Measurements from ENCODE around the gene GPC4. TPM values are rescaled to one million over a fixed set of nuclear protein-coding genes. Genes with fewer than 3 reads are reported as not detected.
"Not testable (repeated sequence)": the region's sequence is repeated elsewhere in the genome, so short reads cannot be mapped to it uniquely, and the experiment has no call there.

GPC4 gene
- total RNA-seq, 2 donors from 2014 or later: not detected

DNA sequence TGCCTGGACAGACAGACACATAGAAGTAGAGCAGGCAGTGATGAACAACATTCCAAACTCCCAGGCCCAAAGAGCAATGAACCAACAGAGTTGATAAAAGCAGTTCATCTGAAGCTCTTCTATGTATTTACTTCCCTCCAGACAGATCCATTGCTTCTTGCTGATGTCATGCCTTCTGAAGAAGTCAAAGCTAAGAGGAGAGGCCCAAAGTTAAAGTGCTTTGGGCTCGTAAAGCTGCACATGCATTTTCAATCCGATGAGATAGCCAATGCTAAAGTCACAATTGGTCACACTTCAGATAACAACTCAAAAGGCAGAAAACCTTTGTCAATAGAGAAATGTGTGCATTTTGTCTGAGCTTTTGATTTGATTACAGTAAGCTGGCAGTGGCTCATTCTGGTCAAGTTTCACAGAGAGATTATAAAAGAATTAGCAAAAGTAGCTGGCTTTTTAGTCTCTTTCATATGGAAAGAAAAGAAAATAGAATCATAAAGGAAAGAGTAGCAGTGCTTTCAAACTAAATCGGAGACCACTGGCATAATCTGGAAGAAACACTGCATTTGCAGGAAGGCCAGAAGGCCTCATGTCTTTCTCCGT is 82.0 kb downstream of the GPC4 start:
- ATAC-seq: no peak
- Mint-ChIP-seq H3K4me1 (ENCODE audit: low read depth in 2 of 2) (no peaks in the 10 kb centered on the region), H3K4me3 (no peak overlapping the region), H3K36me3 (no peaks in the 10 kb centered on the region), H3K9me3 (no peaks in the 10 kb centered on the region), H3K27ac (no peak overlapping the region), H3K27me3 (peaks cover 0 to 13% of the 10 kb centered on the region in 2 donors)
- DNase-seq (ENCODE audit: low spot score): no peak

DNA sequence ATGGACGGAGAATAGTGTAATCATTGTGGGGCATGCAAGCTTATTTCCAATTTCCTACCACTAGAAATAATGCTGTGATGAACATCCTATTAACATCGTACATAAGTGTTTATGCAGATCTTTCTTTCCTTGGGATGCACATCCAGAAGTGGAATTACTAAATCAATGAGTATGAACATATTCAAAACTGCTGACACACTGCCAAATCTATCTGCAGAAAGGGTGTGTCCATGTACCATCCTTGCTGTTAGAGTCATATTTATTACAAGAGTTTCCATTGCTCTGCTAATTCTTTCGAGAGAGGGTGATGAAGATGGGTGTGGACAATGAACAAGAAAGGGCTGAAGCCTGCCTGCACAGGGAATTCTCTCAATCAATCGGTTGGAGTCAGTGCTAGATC is 82.6 kb downstream of the GPC4 start:
- Mint-ChIP-seq H3K4me1 (ENCODE audit: low read depth in 2 of 2) (no peaks in the 10 kb centered on the region), H3K4me3 (no peak overlapping the region), H3K27ac (no peak overlapping the region), H3K36me3 (no peaks in the 10 kb centered on the region), H3K27me3 (peaks cover 0 to 13% of the 10 kb centered on the region in 2 donors), H3K9me3 (no peaks in the 10 kb centered on the region)
- ATAC-seq (no peak), DNase-seq (ENCODE audit: low spot score) (no peak)

DNA sequence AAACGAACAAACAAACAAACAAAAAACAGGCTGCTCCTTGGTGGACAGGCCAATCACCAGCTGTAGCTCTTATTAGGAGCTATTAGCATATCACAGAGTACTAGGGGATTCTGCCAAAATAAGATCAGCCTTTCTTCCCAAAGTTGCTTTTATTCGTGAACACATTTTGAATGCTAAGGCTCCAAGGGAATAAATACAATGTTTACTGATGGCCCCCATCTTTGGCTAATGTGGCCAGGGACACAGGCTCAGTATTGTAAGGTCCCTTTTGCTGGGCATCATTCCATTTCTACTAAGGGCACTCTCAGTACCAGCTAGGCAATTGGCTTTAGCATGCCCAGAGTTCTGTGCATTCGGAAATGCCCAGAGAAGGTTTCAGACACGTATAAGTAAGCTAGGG is 84.3 kb downstream of the GPC4 start:
- DNase-seq (ENCODE audit: low spot score) (no peak), ATAC-seq (no peak)
- H3K27ac Mint-ChIP-seq: no peak overlapping the region
- H3K27me3 Mint-ChIP-seq: peaks cover 0 to 13% of the 10 kb centered on the region in 2 donors
- H3K36me3 Mint-ChIP-seq: no peaks in the 10 kb centered on the region
- no peaks in the 10 kb centered on the region for H3K9me3 Mint-ChIP-seq
- no peak overlapping the region for H3K4me3 Mint-ChIP-seq
- no peaks in the 10 kb centered on the region for H3K4me1 Mint-ChIP-seq (ENCODE audit: low read depth in 2 of 2)

DNA sequence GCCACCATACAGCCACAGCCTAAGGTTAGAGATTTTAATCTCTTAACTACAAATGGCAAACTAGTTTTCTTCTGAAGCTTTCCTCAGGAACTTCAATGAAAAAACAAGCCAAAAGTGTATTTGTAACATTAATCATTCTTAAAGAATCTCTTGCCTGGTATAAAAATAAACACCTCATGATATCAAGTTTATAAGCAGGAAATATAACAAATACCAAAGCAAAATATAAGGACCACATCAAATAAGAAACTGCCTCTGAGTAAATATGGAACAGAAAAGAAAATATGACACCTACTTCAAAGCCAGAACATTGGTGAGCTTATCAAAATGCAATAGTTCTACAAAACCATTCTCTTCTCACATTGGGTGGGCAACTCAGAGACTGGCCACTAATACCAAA is 89.9 kb downstream of the GPC4 start:
- no peaks in the 10 kb centered on the region for H3K36me3 Mint-ChIP-seq

DNA sequence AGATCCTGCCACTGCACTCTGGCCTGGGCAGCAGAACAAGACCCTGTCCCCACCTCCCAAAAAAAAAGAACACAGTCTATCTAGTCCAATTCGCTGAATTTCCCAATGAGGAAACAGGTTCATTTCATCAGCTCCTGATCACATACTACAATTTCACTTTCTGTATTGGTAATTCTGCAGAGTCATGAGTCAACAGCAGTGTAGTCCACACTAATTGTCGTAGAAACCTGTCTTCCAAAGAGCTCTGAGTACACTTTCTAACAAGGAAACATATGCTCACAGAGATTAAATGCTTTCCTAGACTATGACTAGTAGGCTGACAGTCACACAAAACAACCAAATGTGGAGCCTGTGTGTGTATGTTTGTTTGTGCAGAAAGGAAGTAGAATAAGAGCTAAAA is 91.9 kb downstream of the GPC4 start:
- Mint-ChIP-seq H3K27me3 (peaks cover 0 to 10% of the 10 kb centered on the region in 2 donors), H3K27ac (peak overlapping the region in 1 of 2 donors; percentile 32), H3K36me3 (no peaks in the 10 kb centered on the region), H3K4me3 (no peak overlapping the region), H3K4me1 (ENCODE audit: low read depth in 2 of 2) (peaks cover 0 to 3% of the 10 kb centered on the region in 2 donors), H3K9me3 (no peaks in the 10 kb centered on the region)
- ATAC-seq (peak; percentile 38 to 66), DNase-seq (ENCODE audit: low spot score) (no peak)

More for the DNA sequence above, 89.9 kb downstream of the GPC4 start:
- ATAC-seq (no peak), DNase-seq (ENCODE audit: low spot score) (no peak)
- H3K27me3 Mint-ChIP-seq: peaks cover 0 to 11% of the 10 kb centered on the region in 2 donors
- H3K4me1 Mint-ChIP-seq (ENCODE audit: low read depth in 2 of 2): peaks cover 0 to 3% of the 10 kb centered on the region in 2 donors
- H3K4me3 Mint-ChIP-seq: no peak overlapping the region
- no peaks in the 10 kb centered on the region for H3K9me3 Mint-ChIP-seq
- no peak overlapping the region for H3K27ac Mint-ChIP-seq

DNA sequence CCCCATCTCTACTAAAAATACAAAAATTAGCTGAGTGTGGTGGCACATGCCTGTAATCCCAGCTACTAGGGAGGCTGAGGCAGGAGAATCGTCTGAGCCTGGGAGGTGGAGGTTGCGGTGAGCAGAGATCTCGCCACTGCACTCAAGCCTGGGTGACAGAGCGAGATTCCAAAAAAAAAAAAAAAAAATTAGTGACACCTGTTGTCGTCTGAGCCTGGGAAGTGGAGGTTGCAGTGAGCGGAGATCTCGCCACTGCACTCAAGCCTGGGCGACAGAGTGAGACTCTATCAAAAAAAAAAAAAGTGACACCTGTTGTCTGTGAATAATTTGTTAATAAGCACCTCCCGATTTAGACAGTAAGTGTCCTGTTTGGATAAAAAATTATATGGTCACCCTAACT is 93.0 kb downstream of the GPC4 start:
- not testable (repeated sequence) for H3K4me3 Mint-ChIP-seq; H3K36me3 Mint-ChIP-seq; DNase-seq (ENCODE audit: low spot score); H3K27ac Mint-ChIP-seq; ATAC-seq; H3K9me3 Mint-ChIP-seq; H3K4me1 Mint-ChIP-seq (ENCODE audit: low read depth in 2 of 2)
- H3K27me3 Mint-ChIP-seq: peaks cover 0 to 16% of the 10 kb centered on the region in 2 donors

DNA sequence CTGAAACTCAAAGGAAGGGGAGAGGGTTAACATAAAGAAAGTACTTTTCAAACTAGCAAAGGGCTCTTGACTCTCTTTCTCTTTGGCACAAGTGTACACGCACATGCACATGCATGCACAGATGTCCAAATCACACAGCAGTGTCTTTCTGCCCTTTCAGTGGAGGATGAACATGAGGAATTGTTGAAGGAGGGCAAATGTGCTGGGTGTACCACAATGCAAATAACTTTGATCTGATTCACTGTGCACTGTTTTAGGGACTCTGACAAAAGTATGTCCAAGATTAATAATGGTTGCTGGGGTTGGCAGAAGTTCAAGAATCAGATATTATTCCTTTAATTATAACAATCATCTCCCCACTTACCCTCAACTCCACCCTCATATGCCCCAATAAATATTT is 93.8 kb downstream of the GPC4 start:
- H3K27ac Mint-ChIP-seq: no peak overlapping the region
- ATAC-seq: no peak
- H3K36me3 Mint-ChIP-seq: no peaks in the 10 kb centered on the region
- peaks cover 0 to 20% of the 10 kb centered on the region in 2 donors for H3K27me3 Mint-ChIP-seq
- peaks cover 0 to 3% of the 10 kb centered on the region in 2 donors for H3K4me1 Mint-ChIP-seq (ENCODE audit: low read depth in 2 of 2)
- H3K9me3 Mint-ChIP-seq: no peaks in the 10 kb centered on the region
- no peak for DNase-seq (ENCODE audit: low spot score)
- H3K4me3 Mint-ChIP-seq: no peak overlapping the region

DNA sequence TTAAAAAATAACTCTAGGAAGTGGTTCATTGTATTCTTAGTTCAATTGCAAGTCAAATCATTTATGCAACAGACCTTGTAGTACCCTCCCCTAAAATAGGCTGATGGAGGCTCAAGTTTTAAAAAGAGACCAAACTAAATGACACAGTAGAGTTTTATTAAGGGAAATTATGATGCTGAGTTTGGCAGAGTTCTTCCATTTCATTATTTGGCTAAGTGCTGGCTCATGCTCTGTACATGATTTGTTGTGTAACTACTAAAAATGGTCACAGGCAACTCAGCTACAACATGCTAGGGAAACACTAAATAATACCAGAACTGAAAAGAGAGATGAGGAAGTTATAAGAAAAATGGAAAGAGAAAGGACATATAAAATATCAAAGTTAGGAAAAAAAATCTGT is 101.0 kb downstream of the GPC4 start:
- Mint-ChIP-seq H3K27ac (no peak overlapping the region), H3K4me1 (ENCODE audit: low read depth in 2 of 2) (no peaks in the 10 kb centered on the region)

DNA sequence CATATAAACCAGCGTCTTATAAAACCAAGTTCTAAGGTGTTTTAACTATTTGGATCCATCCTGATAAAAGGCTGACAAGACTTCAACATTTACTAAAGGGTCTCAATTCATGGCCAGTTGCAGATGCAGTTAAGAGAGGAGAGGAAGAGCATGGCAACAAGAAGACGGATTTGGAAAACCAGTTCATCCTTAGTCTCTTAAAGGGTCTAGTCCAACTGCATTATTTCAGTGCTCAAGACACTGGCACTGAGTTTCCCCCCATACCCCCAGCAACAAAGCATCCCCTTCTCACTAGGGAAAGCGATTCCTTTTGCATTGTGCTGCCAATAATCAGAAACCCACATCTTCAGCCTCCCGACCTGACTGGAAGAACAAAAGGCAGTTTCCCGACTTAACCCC is 106.8 kb downstream of the GPC4 start:
- ATAC-seq (no peak), DNase-seq (ENCODE audit: low spot score) (no peak)
- Mint-ChIP-seq H3K36me3 (no peaks in the 10 kb centered on the region), H3K27me3 (peaks cover 11 to 22% of the 10 kb centered on the region in 2 donors), H3K27ac (no peak overlapping the region), H3K4me1 (ENCODE audit: low read depth in 2 of 2) (no peaks in the 10 kb centered on the region), H3K4me3 (no peak overlapping the region), H3K9me3 (no peaks in the 10 kb centered on the region)

More for the DNA sequence above, 101.0 kb downstream of the GPC4 start:
- no peaks in the 10 kb centered on the region for H3K36me3 Mint-ChIP-seq
- DNase-seq (ENCODE audit: low spot score): no peak
- peaks cover 11 to 34% of the 10 kb centered on the region in 2 donors for H3K27me3 Mint-ChIP-seq
- no peaks in the 10 kb centered on the region for H3K9me3 Mint-ChIP-seq
- ATAC-seq: no peak
- no peak overlapping the region for H3K4me3 Mint-ChIP-seq

DNA sequence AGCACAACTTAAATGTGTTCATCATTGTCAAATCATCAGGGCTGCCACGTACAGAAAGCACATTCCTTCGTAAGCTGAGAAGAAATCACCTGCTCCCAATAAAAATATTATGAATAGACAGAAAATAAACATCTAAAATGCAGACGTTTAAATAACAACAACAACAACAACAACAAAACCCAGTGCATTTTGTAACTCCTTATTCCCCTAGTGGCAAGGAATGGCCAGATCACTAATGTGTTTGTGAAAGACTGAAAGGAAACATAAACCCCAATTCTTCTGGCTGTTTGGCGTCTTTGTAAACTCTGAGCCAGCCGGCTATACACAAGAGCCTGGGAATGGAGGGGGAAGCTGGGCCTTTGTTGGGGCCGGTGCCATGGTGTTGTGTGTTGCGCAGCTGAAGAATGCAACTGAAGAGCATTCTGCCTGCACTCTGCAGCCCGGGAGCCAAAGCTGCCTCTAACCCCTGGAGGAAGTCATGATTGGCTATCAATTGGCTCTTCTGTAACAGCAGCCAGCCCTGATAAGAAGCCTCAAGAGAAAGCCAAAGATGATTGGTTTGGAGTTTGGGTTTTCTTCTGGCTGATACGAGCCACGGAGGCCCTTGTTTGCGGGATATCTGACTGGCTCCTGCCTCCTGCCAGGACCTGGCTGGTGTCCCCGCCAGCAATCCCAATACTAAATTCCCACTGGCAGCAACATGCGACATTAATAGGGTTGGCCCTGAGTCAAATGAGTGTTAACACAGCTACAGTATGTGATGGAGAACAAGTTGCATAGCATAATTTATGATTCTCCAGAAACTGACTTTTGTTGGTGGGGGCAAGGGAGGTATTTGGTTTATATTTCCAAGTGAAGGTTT is 107.4 kb downstream of the GPC4 start:
- H3K9me3 Mint-ChIP-seq: no peaks in the 10 kb centered on the region
- DNase-seq (ENCODE audit: low spot score): no peak
- no peak for ATAC-seq
- peaks cover 11 to 23% of the 10 kb centered on the region in 2 donors for H3K27me3 Mint-ChIP-seq
- H3K4me1 Mint-ChIP-seq (ENCODE audit: low read depth in 2 of 2): no peaks in the 10 kb centered on the region
- H3K4me3 Mint-ChIP-seq: no peak overlapping the region
- no peaks in the 10 kb centered on the region for H3K36me3 Mint-ChIP-seq
- H3K27ac Mint-ChIP-seq: no peak overlapping the region

DNA sequence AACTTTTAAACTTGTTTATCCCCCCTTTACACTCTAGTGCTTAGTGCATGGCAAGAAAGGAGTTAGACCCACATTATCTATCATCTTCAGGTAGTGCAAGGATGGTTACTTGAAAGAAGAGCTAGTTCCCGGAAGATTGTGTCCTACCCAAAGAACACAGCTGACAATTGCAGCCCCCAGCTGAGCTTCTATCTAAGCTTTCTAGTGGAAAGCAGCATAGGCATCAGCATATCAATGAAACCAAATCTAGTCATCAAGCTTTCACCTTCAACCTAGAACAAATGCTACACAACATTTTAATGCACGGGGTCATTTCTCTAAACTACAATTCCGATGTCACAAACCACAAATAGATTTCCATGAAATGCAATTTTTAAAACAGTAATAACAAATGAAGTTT is 108.2 kb downstream of the GPC4 start:
- DNase-seq (ENCODE audit: low spot score) (no peak), ATAC-seq (no peak)
- Mint-ChIP-seq H3K9me3 (no peaks in the 10 kb centered on the region), H3K4me3 (no peak overlapping the region), H3K4me1 (ENCODE audit: low read depth in 2 of 2) (no peaks in the 10 kb centered on the region), H3K27ac (no peak overlapping the region), H3K36me3 (no peaks in the 10 kb centered on the region), H3K27me3 (peaks cover 5 to 24% of the 10 kb centered on the region in 2 donors)

DNA sequence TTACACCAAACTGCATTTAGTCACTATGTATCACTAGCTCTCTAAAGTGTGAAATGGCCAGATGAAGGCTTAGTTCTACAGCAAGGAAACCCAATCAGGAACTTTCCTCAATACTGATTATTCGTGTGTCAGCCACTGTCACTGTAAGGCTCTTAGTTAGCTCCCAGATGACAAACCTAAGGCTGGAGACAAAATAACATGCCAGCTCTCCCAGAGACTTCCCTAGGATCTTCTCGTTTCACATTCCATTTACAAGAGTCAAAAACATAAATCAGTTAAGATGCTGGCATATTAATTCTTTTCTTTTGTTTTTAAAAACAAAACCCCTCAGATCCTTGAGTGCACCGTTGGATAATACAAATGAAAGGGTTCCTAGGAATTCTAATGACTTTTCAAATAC is 109.0 kb downstream of the GPC4 start:
- Mint-ChIP-seq H3K4me3 (no peak overlapping the region), H3K27ac (no peak overlapping the region), H3K27me3 (peaks cover 0 to 18% of the 10 kb centered on the region in 2 donors), H3K36me3 (no peaks in the 10 kb centered on the region), H3K4me1 (ENCODE audit: low read depth in 2 of 2) (no peaks in the 10 kb centered on the region), H3K9me3 (no peaks in the 10 kb centered on the region)
- no peak for ATAC-seq
- no peak for DNase-seq (ENCODE audit: low spot score)

DNA sequence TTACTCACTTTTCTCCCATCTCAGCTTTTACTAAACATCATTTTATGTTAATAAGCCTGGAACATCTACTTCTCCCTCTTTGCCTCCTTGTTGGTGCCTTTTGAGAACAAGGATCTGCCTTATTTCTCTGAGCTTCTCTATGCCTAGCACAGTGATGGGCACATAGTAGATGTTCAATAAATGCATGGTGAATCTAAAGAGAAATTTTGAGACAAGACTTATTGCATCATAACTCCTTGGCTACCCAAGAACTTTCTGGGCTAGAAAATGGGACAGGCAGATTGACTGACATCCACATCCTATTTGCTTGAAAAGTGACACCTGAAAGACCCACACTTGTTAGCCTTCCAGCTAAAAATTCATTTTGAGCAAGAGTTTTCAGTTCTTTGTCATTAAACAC is 109.9 kb downstream of the GPC4 start:
- Mint-ChIP-seq H3K27ac (no peak overlapping the region), H3K9me3 (no peaks in the 10 kb centered on the region), H3K27me3 (peaks cover 0 to 14% of the 10 kb centered on the region in 2 donors), H3K4me1 (ENCODE audit: low read depth in 2 of 2) (no peaks in the 10 kb centered on the region), H3K36me3 (no peaks in the 10 kb centered on the region), H3K4me3 (no peak overlapping the region)
- no peak for ATAC-seq
- no peak for DNase-seq (ENCODE audit: low spot score)

DNA sequence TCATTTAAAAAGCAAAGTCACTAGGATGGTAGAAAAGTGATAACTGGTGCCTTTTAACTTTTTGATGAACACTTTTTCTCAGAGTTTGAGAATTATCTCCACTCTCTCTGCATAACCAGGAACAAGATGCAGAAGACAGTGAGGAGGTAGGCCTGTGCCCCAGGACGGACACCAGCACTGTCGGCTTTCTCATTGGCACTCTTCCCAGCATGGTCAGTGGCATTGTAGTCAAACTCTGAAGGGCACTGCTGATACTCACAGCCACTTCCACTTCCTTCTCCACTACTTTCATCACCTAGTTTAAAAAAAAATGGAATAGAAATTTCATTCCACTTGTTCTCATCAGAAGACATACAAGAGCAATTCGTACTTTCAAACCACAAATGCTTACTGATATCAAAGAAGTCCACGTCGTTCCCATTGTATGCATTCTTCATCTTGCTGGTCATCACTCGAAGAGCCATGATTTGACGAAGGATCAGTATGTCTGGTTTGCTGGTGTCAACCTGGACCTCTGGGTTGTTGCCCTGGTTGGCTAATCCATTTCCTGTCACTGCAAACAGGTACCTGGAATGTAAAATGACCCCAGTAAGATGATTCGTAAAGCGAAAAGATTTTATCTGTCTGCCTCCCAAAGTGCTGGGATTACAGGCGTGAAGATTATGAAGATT is 112.4 kb downstream of the GPC4 start:
- no peak overlapping the region for H3K4me3 Mint-ChIP-seq
- ATAC-seq (no peak), DNase-seq (ENCODE audit: low spot score) (no peak)
- no peaks in the 10 kb centered on the region for H3K9me3 Mint-ChIP-seq
- no peaks in the 10 kb centered on the region for H3K36me3 Mint-ChIP-seq
- H3K4me1 Mint-ChIP-seq (ENCODE audit: low read depth in 2 of 2): no peaks in the 10 kb centered on the region
- H3K27ac Mint-ChIP-seq: no peak overlapping the region
- H3K27me3 Mint-ChIP-seq: peaks cover 0 to 13% of the 10 kb centered on the region in 2 donors

All from natural killer cell treated with Interleukin-12 subunit alpha and Interleukin-12 subunit beta and Interleukin-15 and Interleukin-18, amount 100 ng/mL, for 72 hours (primary cell).